Fibroblast of the conjunctiva (primary cell): ENCODE measurements around the gene HES5.

ENCODE experiments used
- DNase-seq: peaks from one replicate; pipeline ENCODE4 v3.0.0-alpha.2; 2010; ENCODE audit warnings: low read depth

Gene HES5

GRCh38 chr1:2499986-2500596, 30.0 kb downstream of the HES5 start:
- DNase-seq: no peak

DNA sequence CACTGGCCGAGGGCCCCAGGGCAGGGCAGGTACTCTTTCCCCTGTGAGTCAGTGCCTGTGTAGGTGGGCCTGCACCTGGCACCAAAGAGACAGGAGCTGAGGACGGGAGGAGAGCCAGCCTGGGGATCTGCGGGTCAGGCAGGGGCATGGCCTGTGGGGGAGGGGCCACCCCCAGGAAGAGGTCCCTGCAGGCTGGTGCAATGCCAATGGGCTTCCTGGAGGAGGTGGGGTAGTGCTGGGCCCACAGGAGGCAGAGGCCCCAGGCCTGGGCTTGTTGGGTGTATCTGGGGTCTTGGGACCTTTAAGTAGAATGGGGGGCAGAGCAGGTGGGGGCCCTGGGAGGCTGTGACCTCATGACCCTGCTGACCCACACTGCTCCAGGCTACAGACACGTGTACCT, 30.8 kb downstream of the HES5 start:
- no peak for DNase-seq

GRCh38 chr1:2498648-2499047, 31.4 kb downstream of the HES5 start:
- DNase-seq: no peak

DNA sequence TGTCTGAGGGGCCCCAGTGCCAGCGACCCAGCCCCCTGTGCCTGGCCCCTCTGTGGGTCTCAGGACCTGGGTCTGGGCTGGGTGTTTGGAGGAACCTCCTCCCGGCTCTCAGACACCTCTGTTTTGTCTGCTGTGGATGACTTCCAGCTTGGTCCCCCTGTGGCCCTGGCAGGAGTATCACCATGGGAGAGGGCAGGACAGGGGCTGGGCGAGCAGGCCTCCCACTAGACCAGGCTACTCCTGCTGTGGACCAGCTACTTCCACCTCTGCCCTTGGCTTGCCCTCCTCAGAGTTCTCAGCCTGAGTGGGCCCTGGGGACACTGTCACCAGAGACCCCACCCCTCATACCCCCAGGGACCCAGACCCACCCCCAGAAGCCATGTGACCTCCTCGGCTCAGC, 32.2 kb downstream of the HES5 start:
- no peak for DNase-seq

DNA sequence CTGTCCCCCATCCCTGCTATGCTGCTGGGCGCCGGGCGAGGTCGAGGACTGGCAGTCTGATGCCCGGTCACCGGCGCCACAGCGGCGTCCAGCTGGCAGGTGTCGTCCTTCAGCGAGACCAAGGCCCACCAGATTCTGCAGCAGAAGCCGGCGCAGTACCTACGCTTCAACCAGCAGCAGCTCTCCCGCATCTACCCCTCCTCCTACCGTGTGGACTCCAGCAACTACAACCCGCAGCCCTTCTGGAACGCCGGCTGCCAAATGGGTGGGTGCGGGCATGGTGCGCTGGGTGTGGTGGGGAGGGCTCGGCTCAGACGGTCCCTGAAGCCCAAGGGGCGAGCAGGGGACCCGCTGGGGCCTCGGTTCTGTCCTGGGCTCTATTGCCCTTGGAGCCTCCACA, 33.3 kb downstream of the HES5 start:
- no peak for DNase-seq

- DNase-seq: no peak
These were observed 33.9 kb downstream of the HES5 start for GRCh38 chr1:2496087-2496622.

GRCh38 chr1:2495546-2495945, 34.5 kb downstream of the HES5 start:
- DNase-seq: no peak

DNA sequence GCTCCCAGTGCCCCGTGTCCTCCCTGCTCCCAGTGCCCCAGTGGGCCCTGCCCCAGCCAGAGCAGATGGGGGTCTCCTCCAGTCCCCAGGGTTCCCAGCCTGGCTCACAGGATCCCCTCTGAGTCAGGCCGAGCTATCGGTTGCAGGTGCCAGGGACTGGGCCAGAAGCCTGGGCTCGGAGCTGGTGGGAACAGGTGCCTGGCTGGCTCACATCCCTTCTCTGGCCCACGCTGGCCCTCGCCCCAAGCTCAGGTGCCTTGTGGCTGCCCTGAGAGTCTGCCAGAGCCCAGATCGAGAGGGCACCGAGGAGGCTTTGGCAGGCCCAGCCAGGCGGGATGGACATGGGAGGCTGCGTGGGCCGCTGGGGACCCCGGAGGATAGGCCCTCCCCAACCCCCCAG, 35.0 kb downstream of the HES5 start:
- DNase-seq: no peak

- DNase-seq: no peak
These were observed 35.8 kb downstream of the HES5 start for GRCh38 chr1:2494323-2494693.

DNA sequence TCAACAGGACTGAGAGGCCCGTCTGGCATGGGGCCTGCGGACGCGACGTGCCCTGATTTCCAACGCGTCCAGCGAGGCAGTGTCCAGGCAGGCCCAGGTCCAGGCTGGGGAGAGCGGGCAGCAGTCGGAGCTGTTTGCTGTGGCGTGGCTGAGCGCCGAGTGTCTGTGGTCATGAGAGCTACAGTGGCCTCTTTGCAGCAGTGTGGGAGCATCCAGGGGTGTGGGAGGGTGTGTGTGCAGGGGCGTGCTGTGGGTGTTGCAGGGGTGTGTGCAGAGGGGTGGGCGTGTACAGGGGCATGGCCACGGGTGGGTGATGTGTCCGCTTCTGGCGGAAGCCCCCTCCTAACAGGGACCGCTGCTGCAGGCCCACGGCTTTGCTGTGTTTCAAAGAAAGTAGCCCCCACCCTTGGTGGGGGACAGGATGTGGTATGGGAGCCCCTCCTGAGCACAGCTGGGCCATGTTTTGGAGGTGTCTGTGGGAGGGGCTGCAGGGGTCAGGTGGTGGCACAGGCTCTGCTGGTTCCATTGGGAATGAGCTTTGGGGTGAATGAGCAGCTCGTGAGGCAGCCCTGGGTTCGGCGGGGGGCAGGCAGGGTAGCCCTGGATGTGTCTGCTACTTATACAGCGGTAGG, 36.3 kb downstream of the HES5 start:
- no peak for DNase-seq

GRCh38 chr1:2493218-2493617, 36.8 kb downstream of the HES5 start:
- DNase-seq: no peak

DNA sequence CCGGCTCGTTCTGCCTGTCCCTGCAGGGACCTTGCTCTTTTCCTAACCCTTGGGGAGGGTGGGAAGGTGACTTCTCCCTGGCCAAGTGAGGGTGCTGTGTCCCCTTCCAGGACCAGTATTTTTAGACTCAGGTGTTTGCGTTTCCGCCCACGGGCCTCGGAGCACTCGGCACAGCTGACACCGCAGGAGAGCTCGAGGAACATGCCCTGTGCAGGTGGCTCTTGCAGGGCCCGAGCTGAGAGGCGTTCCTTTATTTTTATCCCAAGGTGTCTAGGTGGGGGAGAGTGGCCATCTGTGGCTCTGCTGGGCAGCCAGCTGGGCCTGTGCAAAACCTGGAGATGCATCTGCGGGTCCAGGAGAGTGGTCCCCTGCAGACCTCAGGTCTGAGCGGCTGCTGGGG, 38.0 kb downstream of the HES5 start:
- DNase-seq: no peak

DNA sequence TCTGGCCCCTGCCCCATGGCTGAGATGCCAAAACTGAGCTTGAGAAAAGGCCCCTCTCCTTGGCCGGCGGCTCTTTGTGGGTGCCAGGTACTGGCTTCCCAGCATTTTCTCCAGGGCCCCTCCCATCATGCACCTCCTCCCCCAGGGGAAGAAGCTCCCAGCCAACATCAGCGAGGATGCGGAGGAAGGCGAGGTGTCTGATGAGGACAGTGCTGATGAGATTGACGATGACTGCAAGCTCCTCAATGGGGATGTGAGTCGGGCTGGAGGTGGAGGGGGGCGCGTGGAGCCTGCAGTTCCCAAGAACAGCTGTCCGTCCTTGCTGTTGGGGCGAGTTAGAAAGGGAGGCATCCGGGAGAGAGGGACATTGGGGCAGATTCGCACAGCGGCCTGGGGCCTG, 40.4 kb downstream of the HES5 start:
- DNase-seq: no peak

DNA sequence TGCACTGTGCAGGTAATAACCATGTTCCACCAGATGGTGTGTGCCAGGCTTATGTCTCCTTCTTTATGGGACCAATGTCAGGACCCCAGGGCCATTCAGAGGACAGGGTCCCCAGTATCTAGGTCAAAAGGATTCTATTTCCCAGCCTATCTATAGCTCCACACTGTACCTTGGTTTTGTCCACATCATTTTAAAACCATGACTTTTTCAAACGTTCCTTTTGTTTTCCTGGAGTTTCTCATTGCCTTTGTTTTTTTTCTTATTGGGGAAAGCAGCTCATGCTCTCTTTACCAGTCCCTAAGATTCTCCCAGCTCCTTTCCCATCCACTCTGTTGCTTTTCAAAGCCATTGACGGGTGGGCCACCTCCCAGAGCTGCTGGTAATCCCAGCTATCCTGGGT, 41.4 kb downstream of the HES5 start:
- DNase-seq: no peak

GRCh38 chr1:2486558-2486957, 43.5 kb downstream of the HES5 start:
- no peak for DNase-seq

GRCh38 chr1:2486041-2486440, 44.0 kb downstream of the HES5 start:
- DNase-seq: no peak

DNA sequence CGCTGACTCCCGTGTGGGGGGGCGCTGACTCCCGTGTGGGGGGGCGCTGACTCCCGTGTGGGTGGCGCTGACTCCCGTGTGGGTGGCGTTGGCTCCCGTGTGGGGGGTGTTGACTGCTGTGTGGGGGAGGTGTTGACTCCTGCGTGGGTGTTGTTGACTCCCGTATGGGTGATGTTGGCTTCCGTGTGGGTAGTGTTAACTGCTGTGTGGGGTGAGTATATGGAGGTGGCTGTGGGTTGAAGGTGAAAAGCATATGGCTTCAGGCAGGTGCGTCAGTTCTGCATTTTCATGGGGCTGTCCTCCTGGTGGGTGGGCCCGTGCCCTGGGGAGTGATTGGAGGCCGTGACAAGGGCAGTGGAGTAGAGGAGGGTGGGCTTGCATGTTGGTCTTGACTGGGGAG, 46.1 kb downstream of the HES5 start:
- no peak for DNase-seq

- no peak for DNase-seq
These were observed 47.0 kb downstream of the HES5 start for GRCh38 chr1:2483026-2483425.

DNA sequence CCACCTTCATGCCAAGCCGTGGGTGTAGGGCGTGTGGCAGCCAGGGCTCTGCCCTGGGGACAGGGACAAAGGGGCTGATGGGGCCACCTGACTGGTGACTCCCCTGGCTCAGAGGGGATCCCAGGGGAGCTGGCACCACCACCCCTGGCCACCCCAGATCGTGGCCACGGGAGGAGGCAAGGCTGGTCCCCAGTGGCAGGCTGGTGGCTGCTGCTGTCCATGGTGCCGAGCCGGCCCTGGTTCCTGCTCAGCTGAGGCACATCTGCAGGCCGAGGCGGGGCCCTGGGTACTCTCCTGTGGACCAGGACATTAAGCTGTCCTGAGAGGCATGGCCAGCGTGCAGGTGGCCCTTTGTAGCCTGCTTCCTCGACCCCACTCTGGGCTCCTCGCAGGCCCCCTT, 47.5 kb downstream of the HES5 start:
- no peak for DNase-seq

DNA sequence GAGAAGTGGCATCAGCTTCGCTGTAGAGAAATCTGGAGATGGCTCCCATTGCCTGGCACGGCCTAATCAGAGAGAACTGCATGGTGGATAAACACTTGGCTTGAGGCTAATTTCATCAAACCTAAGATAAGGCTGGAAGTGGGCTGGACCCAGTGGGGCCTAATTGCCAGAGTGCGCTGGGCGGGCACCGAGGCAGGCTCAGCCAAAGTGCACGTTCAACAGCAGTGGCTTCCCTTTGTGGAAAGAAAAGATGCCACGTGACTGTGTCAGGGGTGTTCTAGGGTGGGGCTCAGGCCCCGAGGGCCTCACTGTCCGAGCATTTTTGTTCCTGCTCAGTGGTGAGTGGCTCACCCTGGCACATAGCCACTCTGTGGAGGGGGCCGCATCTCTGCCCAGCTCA, 48.2 kb downstream of the HES5 start:
- DNase-seq: no peak

GRCh38 chr1:2480986-2481364, 49.1 kb downstream of the HES5 start:
- no peak for DNase-seq

DNA sequence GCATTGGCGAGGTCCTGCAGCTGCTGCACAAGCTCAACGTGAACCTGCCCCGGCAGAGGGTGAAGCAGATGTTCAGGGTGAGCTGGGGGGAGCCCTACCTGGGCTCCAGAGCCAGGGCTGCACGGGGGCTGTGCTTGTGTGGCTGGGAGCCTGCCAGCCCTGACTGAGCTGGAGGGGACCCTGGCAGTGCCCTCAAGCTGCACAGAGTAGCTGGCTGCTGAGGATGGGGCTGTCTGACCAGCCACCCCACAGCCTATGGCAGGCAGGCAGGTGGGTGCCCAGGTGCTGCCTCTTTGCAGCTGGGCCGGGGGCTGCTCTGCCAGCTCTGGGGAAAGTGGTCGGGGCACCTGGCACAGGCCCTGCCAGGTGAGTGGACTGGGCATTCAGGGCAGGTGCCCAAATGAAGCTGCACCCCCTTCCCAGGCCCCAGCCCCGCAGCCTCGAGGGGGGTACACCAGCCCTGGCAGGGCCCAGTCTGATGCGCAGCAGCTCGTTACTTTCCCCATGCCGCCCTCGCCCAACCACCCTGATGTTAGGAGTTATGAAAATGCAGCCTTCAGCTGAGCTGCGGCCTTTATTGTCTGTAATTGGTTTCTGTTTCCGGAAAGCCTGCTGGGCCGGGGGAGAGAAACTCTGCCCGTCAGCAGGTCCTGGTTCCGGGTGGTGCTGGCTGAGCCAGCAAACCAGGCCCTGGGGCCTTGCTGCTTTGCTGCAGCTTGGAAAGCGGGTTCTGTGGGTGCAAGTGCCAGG, 49.7 kb downstream of the HES5 start:
- DNase-seq: no peak

DNA sequence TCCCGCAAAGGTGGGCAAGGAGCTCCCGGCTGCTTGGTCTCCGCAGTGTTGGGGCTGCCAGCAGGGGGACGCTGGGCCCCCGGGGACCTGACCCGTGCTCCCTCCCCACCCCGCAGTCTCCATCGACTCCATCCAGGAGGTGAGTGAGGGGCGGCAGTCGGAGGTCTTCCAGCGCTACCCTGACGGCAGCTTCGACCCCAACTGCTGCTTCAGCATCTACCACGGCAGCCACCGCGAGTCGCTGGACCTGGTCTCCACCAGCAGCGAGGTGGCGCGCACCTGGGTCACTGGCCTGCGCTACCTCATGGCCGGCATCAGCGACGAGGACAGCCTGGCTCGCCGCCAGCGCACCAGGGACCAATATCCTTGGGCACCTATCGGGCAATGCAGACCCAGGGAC, 50.4 kb downstream of the HES5 start:
- DNase-seq: no peak

DNA sequence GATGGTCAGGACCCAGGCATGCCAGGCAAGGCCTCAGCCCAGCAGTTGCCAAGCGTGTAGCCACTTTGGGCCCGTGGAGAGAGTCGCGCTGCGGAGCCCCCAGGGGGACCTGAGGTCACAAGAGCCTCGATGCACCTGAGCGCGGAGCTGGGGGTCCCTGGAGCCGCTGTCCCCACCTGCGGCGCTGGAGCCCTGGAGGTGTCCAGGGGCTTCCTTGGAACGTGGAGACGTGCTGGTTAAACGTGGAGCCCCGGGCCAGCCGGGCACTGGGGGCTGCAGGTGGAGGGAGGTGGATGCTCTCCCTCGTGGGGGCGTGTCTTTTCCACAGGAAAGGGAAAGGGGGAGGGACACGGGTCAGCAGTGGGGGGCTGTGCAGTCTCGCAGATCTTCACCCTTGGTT, 50.9 kb downstream of the HES5 start:
- no peak for DNase-seq
